NCI-H128 (cell line): Measurements from ENCODE around the gene ZNF341.

ENCODE experiments used
- DNase-seq: peaks from one replicate; lab custom pipeline; 2025; ENCODE audit not compliant: unreplicated experiment; lab: John Stamatoyannopoulos, UW

Gene ZNF341

GRCh38 chr20:33701629-33702450 is 30.0 kb upstream of the ZNF341 start:
- no peak for DNase-seq

GRCh38 chr20:33702861-33703260 is 28.9 kb upstream of the ZNF341 start:
- no peak for DNase-seq

GRCh38 chr20:33703498-33704137 is 28.2 kb upstream of the ZNF341 start:
- no peak for DNase-seq

GRCh38 chr20:33704197-33704924 is 27.4 kb upstream of the ZNF341 start:
- no peak for DNase-seq

GRCh38 chr20:33707668-33708067 is 24.1 kb upstream of the ZNF341 start:
- DNase-seq = no peak

- no peak for DNase-seq
Observed at GRCh38 chr20:33709398-33709797, 22.4 kb upstream of the ZNF341 start.

- no peak for DNase-seq
Observed at GRCh38 chr20:33709905-33710541, 21.8 kb upstream of the ZNF341 start.

- DNase-seq = no peak
Observed at GRCh38 chr20:33710681-33711445, 20.9 kb upstream of the ZNF341 start.

- no peak for DNase-seq
Observed at GRCh38 chr20:33711446-33711738, 20.4 kb upstream of the ZNF341 start.

GRCh38 chr20:33713865-33714367 is 17.9 kb upstream of the ZNF341 start:
- no peak for DNase-seq

GRCh38 chr20:33716498-33716897 is 15.3 kb upstream of the ZNF341 start:
- no peak for DNase-seq

- DNase-seq = no peak
Observed at GRCh38 chr20:33719277-33719988, 12.4 kb upstream of the ZNF341 start.

- peak; percentile 91 for DNase-seq
Observed at GRCh38 chr20:33719989-33720709, 11.6 kb upstream of the ZNF341 start, which contains the start of gene PXMP4. Gene PXMP4, minus strand, starts transcription at chr20:33720310. Its CDS starts 103 bp downstream, at chr20:33720207.

- no peak for DNase-seq
Observed at GRCh38 chr20:33721391-33722140, 10.2 kb upstream of the ZNF341 start.

- no peak for DNase-seq
Observed at GRCh38 chr20:33724439-33725094, 7.2 kb upstream of the ZNF341 start.

GRCh38 chr20:33725607-33726264 is 6.1 kb upstream of the ZNF341 start:
- DNase-seq = no peak

GRCh38 chr20:33727115-33727479 is 4.7 kb upstream of the ZNF341 start:
- DNase-seq = no peak

GRCh38 chr20:33727806-33728205 is 4.0 kb upstream of the ZNF341 start:
- no peak for DNase-seq
